WTC11 (cell line): ENCODE results near the gene PCDH9.

Experiments used
- CREM ChIP-seq: sonication (generic); formaldehyde crosslinking; IDR thresholded peaks from 2 replicates; pipeline ENCODE4 v1.8.1; 2022; ENCODE audit warnings: mild to moderate bottlenecking, missing genetic modification reagents, moderate library complexity
- CTCF ChIP-seq: fragments of 200-600 bp; IDR thresholded peaks from 2 replicates; pipeline ENCODE4 v1.8.0; 2022; ENCODE audit warnings: antibody characterized with exemption
- MAX ChIP-seq: sonication (generic); formaldehyde crosslinking; IDR thresholded peaks from 2 replicates; pipeline ENCODE4 v1.8.0; 2022; ENCODE audit warnings: mild to moderate bottlenecking, missing genetic modification reagents
- NR3C1 ChIP-seq: sonication (generic); formaldehyde crosslinking; conservative IDR thresholded peaks from 2 replicates; pipeline ENCODE4 v1.8.1; 2023; ENCODE audit warnings: low read depth, mild to moderate bottlenecking, missing genetic modification reagents
- USF1 ChIP-seq: sonication (generic); formaldehyde crosslinking; IDR thresholded peaks from 2 replicates; pipeline ENCODE4 v1.8.0; 2022; ENCODE audit warnings: mild to moderate bottlenecking, missing genetic modification reagents
- ZNF138 ChIP-seq: sonication (generic); formaldehyde crosslinking; conservative IDR thresholded peaks from 2 replicates; pipeline ENCODE4 v1.8.1; 2022; ENCODE audit warnings: mild to moderate bottlenecking, moderate library complexity, missing genetic modification reagents
- ZNF317 ChIP-seq: sonication (generic); formaldehyde crosslinking; IDR thresholded peaks from 2 replicates; pipeline ENCODE4 v1.8.1; 2023; ENCODE audit warnings: low read depth, mild to moderate bottlenecking, moderate library complexity, missing genetic modification reagents, borderline replicate concordance
- TF ChIP-seq, protein P1 (sequence below): sonication (generic); formaldehyde crosslinking; IDR thresholded peaks from 2 replicates; pipeline ENCODE4 v1.8.1; 2022; ENCODE audit warnings: low read depth, mild to moderate bottlenecking, moderate library complexity, missing genetic modification reagents, borderline replicate concordance

DNA sequence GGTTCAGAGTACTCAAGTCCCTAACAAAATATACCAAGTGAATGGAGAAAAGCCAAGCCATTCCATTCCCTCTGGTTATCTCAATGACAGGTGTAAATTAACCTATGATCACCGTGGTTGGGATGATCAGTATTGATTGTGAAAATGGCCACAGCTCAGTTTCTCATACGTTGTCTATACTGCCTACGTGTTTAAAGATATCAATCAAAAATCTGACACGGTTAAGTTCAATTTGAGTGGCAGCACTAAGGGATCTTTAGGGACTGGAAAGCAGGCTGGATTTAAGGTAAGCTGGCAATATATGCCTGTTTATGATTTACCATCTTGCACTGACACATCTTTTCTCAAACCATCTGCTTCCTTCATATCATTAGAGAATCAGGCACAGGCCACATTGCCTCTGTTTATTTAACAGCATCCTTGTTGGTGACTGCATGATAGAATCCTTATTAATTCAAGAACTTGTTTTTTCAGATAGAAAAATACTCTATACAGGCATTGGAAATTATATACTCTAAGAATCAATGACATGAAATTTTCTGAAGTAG lies 907.9 kb downstream of the PCDH9 start:
- no peak for TF ChIP-seq USF1 (CRISPR knock-in tag)
- TF ChIP-seq ZNF317 (CRISPR knock-in tag) = no peak
- no peak for TF ChIP-seq CTCF
- no peak for TF ChIP-seq MAX (CRISPR knock-in tag)
- no peak for TF ChIP-seq NR3C1 (CRISPR knock-in tag)
- TF ChIP-seq, protein P1, sequence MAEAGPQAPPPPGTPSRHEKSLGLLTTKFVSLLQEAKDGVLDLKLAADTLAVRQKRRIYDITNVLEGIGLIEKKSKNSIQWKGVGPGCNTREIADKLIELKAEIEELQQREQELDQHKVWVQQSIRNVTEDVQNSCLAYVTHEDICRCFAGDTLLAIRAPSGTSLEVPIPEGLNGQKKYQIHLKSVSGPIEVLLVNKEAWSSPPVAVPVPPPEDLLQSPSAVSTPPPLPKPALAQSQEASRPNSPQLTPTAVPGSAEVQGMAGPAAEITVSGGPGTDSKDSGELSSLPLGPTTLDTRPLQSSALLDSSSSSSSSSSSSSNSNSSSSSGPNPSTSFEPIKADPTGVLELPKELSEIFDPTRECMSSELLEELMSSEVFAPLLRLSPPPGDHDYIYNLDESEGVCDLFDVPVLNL (CRISPR knock-in tag) = no peak
- no peak for TF ChIP-seq ZNF138 (CRISPR knock-in tag)
- no peak for TF ChIP-seq CREM (CRISPR knock-in tag)
